CD4-positive, alpha-beta T cell (primary cell): ENCODE results near the gene NUDT17. TPM values are rescaled to one million over a fixed set of nuclear protein-coding genes. Genes with fewer than 3 reads are reported as not detected.

Experiments used
- ATAC-seq: fragments of 200-7000 bp; cut with Tn5 transposase; one replicate; pipeline ENCODE4 v1.10.0; 2022; ENCODE audit warnings: mild to moderate bottlenecking; ENCODE audit not compliant: poor library complexity
- CTCF ChIA-PET: fragments of 350-600 bp; sonication (Branson Sonifier 250); formaldehyde crosslinking; loops from one replicate; lab custom pipeline; 2021; ENCODE audit warnings: antibody characterized with exemption, inconsistent platforms; lab: Charles Lee
- POLR2A ChIA-PET: fragments of 350-600 bp; sonication (Branson Sonifier 250); formaldehyde crosslinking; loops from one replicate; lab custom pipeline; 2021; ENCODE audit warnings: antibody characterized with exemption, inconsistent platforms; lab: Charles Lee
- DNase-seq, 14 experiments: peaks; one replicate each; pipeline ENCODE4 v3.0.0-alpha.2; 2013 to 2020; ENCODE audit warnings: mixed read lengths in 2 of 14
- H3K27ac ChIP-seq, 2 donors: one replicate each; pipeline versions ENCODE4 v1.5.1 to v1.7.0; 2013; ENCODE audit warnings: low read length in 2 of 2, low read depth in 1 of 2, mild to moderate bottlenecking in 1 of 2
- H3K27me3 ChIP-seq, 2 experiments: 1 replicate in 1 of 2; 2 replicates in 1 of 2; pipeline versions ENCODE4 v1.6.1 to v1.7.0; 2013; ENCODE audit warnings: low read length in 2 of 2, control low read depth in 1 of 2, mild to moderate bottlenecking in 1 of 2, moderate library complexity in 1 of 2; ENCODE audit not compliant: insufficient read depth in 2 of 2, control insufficient read depth in 1 of 2
- H3K36me3 ChIP-seq: one replicate; pipeline ENCODE4 v1.6.1; 2013; ENCODE audit warnings: low read length, control low read depth; ENCODE audit not compliant: insufficient read depth
- H3K4me1 ChIP-seq: one replicate; pipeline ENCODE4 v1.6.1; 2013; ENCODE audit warnings: low read length, control low read depth; ENCODE audit not compliant: insufficient read depth
- H3K4me3 ChIP-seq: one replicate; pipeline ENCODE4 v1.5.1; 2013; ENCODE audit warnings: mild to moderate bottlenecking, low read length, moderate library complexity
- H3K9me3 ChIP-seq, 2 experiments: 1 replicate in 1 of 2; 2 replicates in 1 of 2; pipeline versions ENCODE4 v1.6.1 to v1.7.0; 2013; ENCODE audit warnings: low read length in 2 of 2, mild to moderate bottlenecking in 2 of 2, control low read depth in 1 of 2, moderate library complexity in 1 of 2; ENCODE audit not compliant: control insufficient read depth in 1 of 2, insufficient read depth in 1 of 2
- H3K27ac Mint-ChIP-seq: one replicate; pipeline ENCODE4 v1.8.0; 2020; ENCODE audit warnings: mixed read lengths
- H3K27me3 Mint-ChIP-seq: one replicate; pipeline ENCODE4 v1.8.0; 2021; ENCODE audit warnings: mixed read lengths
- H3K36me3 Mint-ChIP-seq: one replicate; pipeline ENCODE4 v1.8.0; 2021; ENCODE audit warnings: low read depth, mixed read lengths
- H3K4me1 Mint-ChIP-seq: one replicate; pipeline ENCODE4 v1.8.0; 2021; ENCODE audit warnings: low read depth, mixed read lengths
- H3K4me3 Mint-ChIP-seq: one replicate; pipeline ENCODE4 v1.8.0; 2020; ENCODE audit warnings: mild to moderate bottlenecking, mixed read lengths
- H3K9me3 Mint-ChIP-seq: one replicate; pipeline ENCODE4 v1.8.0; 2020; ENCODE audit warnings: mixed read lengths
- CTCF ChIP-seq: fragments of 200-600 bp; IDR thresholded peaks from one replicate; pipeline ENCODE4 v1.8.0; 2022; ENCODE audit warnings: antibody characterized with exemption, mild to moderate bottlenecking
- intact Hi-C, 2 experiments: fragments of 100-400 bp; cut with DNase I in 1 of 2; cut with micrococcal nuclease in 1 of 2; formaldehyde crosslinking; loops; one replicate each; pipeline versions ENCODE4 v1.15.1 to v1.9.0; 2023 to 2025; cut with DNase I, micrococcal nuclease
- total RNA-seq, 174 experiments: library from RNA in 2 of 174; stranded (reverse) in 2 of 174; gene quantifications; one replicate each; pipeline ENCODE4 v1.2.3 and lab custom pipeline; 2021 to 2026

The NUDT17 gene
- total RNA-seq, 2 experiments from 2014 or later = 1.6 to 2.8 TPM

GRCh38 chr1:145823565-145824498 is 21.6 kb upstream of the NUDT17 start, which contains the start of the genes POLR3C and RNF115:
POLR3C (plus strand) TSS chr1:145824200; CDS start chr1:145825777, 1,577 bp downstream.
RNF115 (minus strand) TSS chr1:145824095; CDS start chr1:145823873, 222 bp downstream.
- peak within 1 kb of the TSS; percentile 74 for H3K4me3 ChIP-seq
- H3K9me3 Mint-ChIP-seq = no peaks in the 10 kb centered on the region
- ATAC-seq (peak; percentile 96), DNase-seq (peak; percentile 75 to 95 (median 86))
- ChIA-PET POLR2A (interaction anchor here (0.7 to 4.0 kb wide), 18 partner anchors 9 to 399 kb away, joined by 3 to 37 read pairs (median 4); partner anchors contain the start of genes ANKRD34A, LIX1L, NBPF20 and NUDT17), CTCF (interaction anchor here (3.3 kb wide), 1 partner anchor 22 kb away, joined by 27 read pairs; the partner anchor contains the start of gene NUDT17)
- H3K27ac Mint-ChIP-seq = peak within 1 kb of the TSS; percentile 91
- no peak for TF ChIP-seq CTCF
- peaks cover 50% of the 10 kb centered on the region for H3K36me3 Mint-ChIP-seq
- peaks cover 12% of the 10 kb centered on the region for H3K4me1 ChIP-seq
- peaks cover 29% of the 10 kb centered on the region for H3K36me3 ChIP-seq
- peak within 1 kb of the TSS; percentile 96 for H3K4me3 Mint-ChIP-seq
- intact Hi-C loops = no loop called here
- H3K27me3 Mint-ChIP-seq = no peaks in the 10 kb centered on the region
- peak within 1 kb of the TSS; percentile 78 to 81 for H3K27ac ChIP-seq
- no peaks in the 10 kb centered on the region for H3K9me3 ChIP-seq
- no peaks in the 10 kb centered on the region for H3K27me3 ChIP-seq
- peaks cover 29% of the 10 kb centered on the region for H3K4me1 Mint-ChIP-seq

GRCh38 chr1:145824499-145824842 is 21.0 kb upstream of the NUDT17 start:
- ATAC-seq = no peak
- no peaks in the 10 kb centered on the region for H3K9me3 ChIP-seq

More at GRCh38 chr1:145824499-145824842, 21.0 kb upstream of the NUDT17 start:
- no peaks in the 10 kb centered on the region for H3K27me3 Mint-ChIP-seq
- H3K4me3 ChIP-seq = peak overlapping the region; percentile 74
- H3K36me3 ChIP-seq = peaks cover 36% of the 10 kb centered on the region
- H3K9me3 Mint-ChIP-seq = no peaks in the 10 kb centered on the region
- peak overlapping the region; percentile 78 to 81 for H3K27ac ChIP-seq
- ChIA-PET POLR2A (interaction anchor here (1.0 to 4.0 kb wide), 17 partner anchors 9 to 399 kb away, joined by 3 to 37 read pairs (median 5); partner anchors contain the start of genes ANKRD34A, LIX1L, NBPF20 and NUDT17), CTCF (interaction anchor here (3.3 kb wide), 1 partner anchor 21 kb away, joined by 27 read pairs; the partner anchor contains the start of gene NUDT17)
- H3K27ac Mint-ChIP-seq = peak overlapping the region; percentile 91
- no peaks in the 10 kb centered on the region for H3K27me3 ChIP-seq
- intact Hi-C loops = no loop called here
- H3K4me1 ChIP-seq = peaks cover 12% of the 10 kb centered on the region
- H3K4me3 Mint-ChIP-seq = peak overlapping the region; percentile 96
- peaks cover 53% of the 10 kb centered on the region for H3K36me3 Mint-ChIP-seq
- DNase-seq = peak in 2 of 14 experiments; percentile 2 to 16
- TF ChIP-seq CTCF = no peak
- peaks cover 29% of the 10 kb centered on the region for H3K4me1 Mint-ChIP-seq
